ENCODE data around the gene DLGAP1.
"Not testable (repeated sequence)": the region's sequence is repeated elsewhere in the genome, so short reads cannot be mapped to it uniquely, and the experiment has no call there.

The DLGAP1 gene

GRCh38 chr18:4391859-4392258, 63.2 kb downstream of the DLGAP1 start:
- DNase-seq (ENCODE audit: insufficient read length, low spot score) (no peak), FAIRE-seq (no peak)

GRCh38 chr18:4385876-4386275, 69.2 kb downstream of the DLGAP1 start:
- DNase-seq (ENCODE audit: insufficient read length, low spot score), result no peak
- no peak for FAIRE-seq

GRCh38 chr18:4384932-4385331, 70.2 kb downstream of the DLGAP1 start:
- FAIRE-seq (no peak), DNase-seq (ENCODE audit: insufficient read length, low spot score) (no peak)

GRCh38 chr18:4374564-4374963, 80.5 kb downstream of the DLGAP1 start:
- FAIRE-seq, result no peak
- DNase-seq (ENCODE audit: insufficient read length, low spot score), result no peak

GRCh38 chr18:4369705-4370104, 85.4 kb downstream of the DLGAP1 start:
- no peak for DNase-seq (ENCODE audit: insufficient read length, low spot score)
- no peak for FAIRE-seq

- FAIRE-seq (no peak), DNase-seq (ENCODE audit: insufficient read length, low spot score) (no peak)
Measured at GRCh38 chr18:4360221-4360715, 94.8 kb downstream of the DLGAP1 start.

- no peak for FAIRE-seq
- no peak for DNase-seq (ENCODE audit: insufficient read length, low spot score)
Measured at GRCh38 chr18:4358618-4359017, 96.5 kb downstream of the DLGAP1 start.

- FAIRE-seq, result no peak
- no peak for DNase-seq (ENCODE audit: insufficient read length, low spot score)
Measured at GRCh38 chr18:4357579-4357978, 97.5 kb downstream of the DLGAP1 start.

- FAIRE-seq (no peak), DNase-seq (ENCODE audit: insufficient read length, low spot score) (no peak)
Measured at GRCh38 chr18:4356929-4357328, 98.2 kb downstream of the DLGAP1 start.

GRCh38 chr18:4353853-4354418, 101.2 kb downstream of the DLGAP1 start:
- DNase-seq (ENCODE audit: insufficient read length, low spot score) (no peak), FAIRE-seq (no peak)

- DNase-seq (ENCODE audit: insufficient read length, low spot score) (no peak), FAIRE-seq (no peak)
Measured at GRCh38 chr18:4352746-4353551, 102.2 kb downstream of the DLGAP1 start.

- FAIRE-seq, result no peak
- no peak for DNase-seq (ENCODE audit: insufficient read length, low spot score)
Measured at GRCh38 chr18:4351005-4351404, 104.1 kb downstream of the DLGAP1 start.

- no peak for DNase-seq (ENCODE audit: insufficient read length, low spot score)
- FAIRE-seq, result no peak
Measured at GRCh38 chr18:4335386-4335785, 119.7 kb downstream of the DLGAP1 start.

GRCh38 chr18:4333043-4333442, 122.1 kb downstream of the DLGAP1 start:
- no peak for DNase-seq (ENCODE audit: insufficient read length, low spot score)
- FAIRE-seq, result no peak

- FAIRE-seq, result no peak
- DNase-seq (ENCODE audit: insufficient read length, low spot score), result no peak
Measured at GRCh38 chr18:4319738-4320677, 135.1 kb downstream of the DLGAP1 start.

- no peak for DNase-seq (ENCODE audit: insufficient read length, low spot score)
- FAIRE-seq, result no peak
Measured at GRCh38 chr18:4318311-4318710, 136.8 kb downstream of the DLGAP1 start.

GRCh38 chr18:4311945-4312344, 143.2 kb downstream of the DLGAP1 start:
- not testable (repeated sequence) for DNase-seq (ENCODE audit: insufficient read length, low spot score); FAIRE-seq

GRCh38 chr18:4311136-4311535, 144.0 kb downstream of the DLGAP1 start:
- FAIRE-seq, result no peak
- DNase-seq (ENCODE audit: insufficient read length, low spot score), result no peak

- DNase-seq (ENCODE audit: insufficient read length, low spot score), result no peak
- no peak for FAIRE-seq
Measured at GRCh38 chr18:4309227-4309626, 145.9 kb downstream of the DLGAP1 start.

- FAIRE-seq, result no peak
- DNase-seq (ENCODE audit: insufficient read length, low spot score), result no peak
Measured at GRCh38 chr18:4308576-4308975, 146.5 kb downstream of the DLGAP1 start.

GRCh38 chr18:4299395-4299794, 155.7 kb downstream of the DLGAP1 start:
- DNase-seq (ENCODE audit: insufficient read length, low spot score) (no peak), FAIRE-seq (no peak)

Measured in GM19239 (cell line).